Right cardiac atrium (tissue), 5 donors: ENCODE data around the gene ZNF445. TPM values are rescaled to one million over a fixed set of nuclear protein-coding genes. Genes with fewer than 3 reads are reported as not detected.

Experiments used
- ATAC-seq, 2 donors: fragments of 200-7000 bp; cut with Tn5 transposase; one replicate each; pipeline versions ENCODE4 v1.8.0 to v1.9.1; 2020; ENCODE audit warnings: moderate library complexity in 2 of 2, mild to moderate bottlenecking in 1 of 2
- DNase-seq, 3 donors: peaks; one replicate each; pipeline ENCODE4 v3.0.0-alpha.2; 2020
- H3K27ac ChIP-seq: one replicate; pipeline ENCODE4 v1.5.1; 2013; ENCODE audit warnings: mild to moderate bottlenecking, low read length, control low read depth, moderate library complexity
- H3K27me3 ChIP-seq: one replicate; pipeline ENCODE4 v1.6.1; 2013; ENCODE audit not compliant: control insufficient read depth, insufficient read depth
- H3K4me1 ChIP-seq: one replicate; pipeline ENCODE4 v1.6.1; 2013; ENCODE audit warnings: low read length; ENCODE audit not compliant: control insufficient read depth, insufficient read depth
- H3K4me3 ChIP-seq: one replicate; pipeline ENCODE4 v1.5.1; 2013; ENCODE audit warnings: low read length, control low read depth
- H3K9me3 ChIP-seq: one replicate; pipeline ENCODE4 v1.6.1; 2013; ENCODE audit warnings: low read length; ENCODE audit not compliant: control insufficient read depth
- WGBS: extraction: QIAGEN DNeasy Blood & Tissue Kit; methylation state at CpG from one replicate; pipeline ENCODE4 v1.1.7; 2013; 5-methylcytosine and 5-hydroxymethylcytosine counted together
- intact Hi-C, 4 donors: fragments of 100-400 bp; cut with DNase I; formaldehyde crosslinking; loops; one replicate each; pipeline versions ENCODE4 v1.11.0 to v1.14.0; 2022 to 2023
- polyA plus RNA-seq: library from polyadenylated mRNA; stranded (reverse); fragments of 200-250 nt; gene quantifications from one replicate; pipeline ENCODE4 v1.2.3, GENCODE V29; 2013
- total RNA-seq, 4 donors: library from RNA; stranded (reverse); fragmentation: NEBNext Ultra II Directional; extraction: Animal tissue kit (Norgen Biotek cat#: 25700); gene quantifications; one replicate each; pipeline ENCODE4 v1.2.1, GENCODE V29; 2021
- donor health status: healthy with polysubstance abuse.
- donor health status: DM: no; HTN: yes; CAD: no.
- donor health status: DM: no; HTN: no; CAD: no.
- donor health status: DM: no; HTN: yes; CAD: no; lungs with severe emphysema.
- donor health status: DM: yes; HTN: yes; CAD: no.

Gene ZNF445
- total and polyA plus RNA-seq, 5 donors = 5.7 to 15.6 (median 14.5) TPM

GRCh38 chr3:44434834-44435510 is 42.5 kb downstream of the ZNF445 start:
- DNase-seq (no peak), ATAC-seq (no peak)
- intact Hi-C loops = no loop called here
- 84% methylated on average over 5 of the region's 5 CpGs for WGBS
- H3K9me3 ChIP-seq = no peaks in the 10 kb centered on the region
- H3K27me3 ChIP-seq = no peaks in the 10 kb centered on the region
- H3K27ac ChIP-seq = no peak overlapping the region
- H3K4me1 ChIP-seq = peaks cover 13% of the 10 kb centered on the region
- no peak overlapping the region for H3K4me3 ChIP-seq

DNA sequence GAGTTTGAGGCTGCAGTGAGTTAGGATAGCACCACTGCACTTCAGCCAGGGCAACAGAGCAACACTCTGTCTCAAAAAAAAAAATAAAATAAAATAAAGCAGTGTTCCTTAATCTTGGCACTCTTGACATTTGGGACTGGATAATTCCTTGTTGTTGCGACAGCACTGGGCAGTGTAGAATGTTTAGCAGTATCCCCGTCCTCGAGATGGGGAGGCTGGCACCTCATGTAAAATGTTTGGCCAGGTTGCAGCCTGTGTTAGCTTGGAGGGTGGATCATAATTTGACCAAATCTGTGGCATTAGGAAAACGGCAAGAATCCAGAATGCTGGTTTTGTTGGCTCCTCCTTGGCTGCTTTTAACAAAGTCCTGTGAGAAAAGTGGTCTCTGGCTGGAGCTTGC is 47.0 kb downstream of the ZNF445 start:
- Histone ChIP-seq H3K4me1 (peaks cover 3% of the 10 kb centered on the region), H3K9me3 (no peaks in the 10 kb centered on the region), H3K4me3 (no peak overlapping the region), H3K27me3 (no peaks in the 10 kb centered on the region), H3K27ac (peak overlapping the region; percentile 79)
- ATAC-seq = peak; percentile 38 to 62
- DNase-seq = peak in 1 of 3 donors; percentile 55
- intact Hi-C loops = no loop called here
- WGBS = 56% methylated on average over 4 of the region's 4 CpGs

DNA sequence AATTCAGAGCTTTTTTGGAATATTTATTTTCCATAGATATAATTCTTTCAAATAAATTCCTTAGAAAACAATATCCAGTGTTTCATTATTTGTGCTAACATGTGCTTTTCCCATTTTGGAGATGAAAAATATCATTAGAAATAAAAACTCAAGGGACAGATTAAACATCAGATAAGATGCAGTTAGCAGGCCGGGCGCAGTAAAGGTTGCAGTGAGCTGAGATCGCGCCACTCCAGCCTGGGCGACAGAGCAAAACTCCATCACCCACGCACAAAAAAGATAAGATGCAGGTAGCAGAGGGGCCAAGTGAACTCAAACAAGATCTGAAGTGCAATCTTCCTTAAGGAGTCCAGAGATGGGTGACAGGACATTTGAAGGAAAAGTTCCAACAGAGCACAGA is 48.0 kb downstream of the ZNF445 start:
- no peak for DNase-seq

DNA sequence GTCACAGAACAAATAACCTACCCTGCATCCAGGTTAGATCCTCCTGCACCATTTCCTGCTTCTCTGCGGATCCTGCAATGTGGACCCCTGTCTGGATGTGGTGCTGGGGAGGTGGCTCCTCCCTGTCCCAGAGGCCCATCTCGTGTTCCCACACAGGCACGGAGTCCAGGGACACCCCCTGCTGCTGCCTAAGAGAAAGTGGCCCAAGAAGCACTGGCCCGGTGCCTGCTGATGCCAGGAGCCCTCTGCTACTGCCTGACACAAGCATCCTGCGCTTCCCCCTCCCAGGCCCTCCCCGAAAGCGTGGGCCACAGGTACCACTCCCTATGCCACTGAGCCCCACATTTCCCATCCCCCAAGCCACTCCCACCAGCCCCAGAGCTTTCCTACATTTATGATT is 48.6 kb downstream of the ZNF445 start:
- intact Hi-C loops = no loop called here
- 76% methylated on average over 7 of the region's 7 CpGs for WGBS
- peak in 1 of 3 donors; percentile 50 for DNase-seq
- Histone ChIP-seq H3K27me3 (no peaks in the 10 kb centered on the region), H3K4me1 (peaks cover 3% of the 10 kb centered on the region), H3K9me3 (no peaks in the 10 kb centered on the region), H3K27ac (no peak overlapping the region), H3K4me3 (no peak overlapping the region)
- no peak for ATAC-seq

More for the DNA sequence above, 48.0 kb downstream of the ZNF445 start:
- H3K4me3 ChIP-seq = no peak overlapping the region
- H3K27ac ChIP-seq = no peak overlapping the region
- H3K27me3 ChIP-seq = no peaks in the 10 kb centered on the region
- 74% methylated on average over 6 of the region's 6 CpGs for WGBS
- no peak for ATAC-seq
- intact Hi-C loops = no loop called here
- H3K4me1 ChIP-seq = peaks cover 3% of the 10 kb centered on the region
- no peaks in the 10 kb centered on the region for H3K9me3 ChIP-seq

- Histone ChIP-seq H3K4me3 (no peak overlapping the region), H3K9me3 (no peaks in the 10 kb centered on the region), H3K27me3 (no peaks in the 10 kb centered on the region), H3K27ac (no peak overlapping the region), H3K4me1 (peaks cover 3% of the 10 kb centered on the region)
- DNase-seq = no peak
- intact Hi-C loops = no loop called here
- no peak for ATAC-seq
- WGBS = 84% methylated on average over 3 of the region's 3 CpGs
Measured at GRCh38 chr3:44427683-44428082, 49.8 kb downstream of the ZNF445 start.

DNA sequence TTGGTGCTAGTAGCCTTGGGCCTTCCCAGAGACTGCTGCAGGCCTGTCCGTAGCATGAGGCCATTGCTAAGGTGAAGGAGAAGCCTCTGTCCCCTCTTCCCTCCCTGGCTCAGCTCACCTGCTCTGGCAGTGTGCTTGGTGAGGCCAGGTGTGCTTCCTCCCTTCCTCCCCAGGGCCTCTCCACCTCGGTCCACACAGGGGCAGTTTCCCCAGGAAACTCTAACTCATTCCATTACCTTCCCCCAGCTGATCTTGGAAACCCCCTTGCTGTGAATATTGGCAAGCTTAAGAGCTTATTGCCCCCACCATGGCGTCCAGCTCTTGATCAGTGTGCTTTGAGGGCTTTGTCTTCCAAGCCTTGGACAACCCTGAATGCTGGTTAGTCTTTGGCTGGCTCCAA is 52.7 kb downstream of the ZNF445 start:
- H3K27me3 ChIP-seq = no peaks in the 10 kb centered on the region
- no peaks in the 10 kb centered on the region for H3K9me3 ChIP-seq
- intact Hi-C loops = no loop called here
- 67% methylated on average over 3 of the region's 3 CpGs for WGBS
- DNase-seq = no peak
- no peak overlapping the region for H3K4me3 ChIP-seq
- ATAC-seq = peak in 1 of 2 donors; percentile 24
- no peaks in the 10 kb centered on the region for H3K4me1 ChIP-seq
- H3K27ac ChIP-seq = no peak overlapping the region

DNA sequence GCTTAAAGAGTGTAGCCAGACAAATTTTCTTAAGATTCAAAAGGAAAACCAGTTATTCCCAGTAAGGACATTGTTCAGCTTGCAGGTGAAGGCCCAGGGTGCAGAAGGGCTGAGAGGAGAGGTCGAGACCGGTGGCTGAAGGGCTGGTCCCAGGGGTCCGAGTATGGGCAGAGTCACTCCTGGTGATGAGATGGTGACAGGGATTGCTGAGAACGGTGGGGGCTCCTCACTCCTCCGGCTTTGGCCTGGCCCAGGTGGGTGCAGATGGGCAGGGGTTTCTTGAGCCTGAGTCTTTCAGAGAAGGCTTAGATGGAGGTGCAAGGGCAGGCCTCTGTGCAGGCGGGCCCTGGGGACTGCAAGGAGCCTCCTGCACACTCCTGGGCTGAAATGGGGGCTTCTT is 56.2 kb downstream of the ZNF445 start:
- ATAC-seq (no peak), DNase-seq (no peak)
- Histone ChIP-seq H3K4me3 (no peak overlapping the region), H3K9me3 (no peaks in the 10 kb centered on the region), H3K4me1 (no peaks in the 10 kb centered on the region), H3K27me3 (no peaks in the 10 kb centered on the region), H3K27ac (no peak overlapping the region)
- intact Hi-C loops = no loop called here
- WGBS = 88% methylated on average over 6 of the region's 6 CpGs

GRCh38 chr3:44420676-44421075 is 56.8 kb downstream of the ZNF445 start:
- DNase-seq = no peak
- no peaks in the 10 kb centered on the region for H3K4me1 ChIP-seq
- ATAC-seq = no peak
- WGBS = 95% methylated on average over 1 of the region's 1 CpG
- no peak overlapping the region for H3K4me3 ChIP-seq
- intact Hi-C loops = no loop called here
- no peaks in the 10 kb centered on the region for H3K9me3 ChIP-seq
- H3K27me3 ChIP-seq = no peaks in the 10 kb centered on the region
- no peak overlapping the region for H3K27ac ChIP-seq

DNA sequence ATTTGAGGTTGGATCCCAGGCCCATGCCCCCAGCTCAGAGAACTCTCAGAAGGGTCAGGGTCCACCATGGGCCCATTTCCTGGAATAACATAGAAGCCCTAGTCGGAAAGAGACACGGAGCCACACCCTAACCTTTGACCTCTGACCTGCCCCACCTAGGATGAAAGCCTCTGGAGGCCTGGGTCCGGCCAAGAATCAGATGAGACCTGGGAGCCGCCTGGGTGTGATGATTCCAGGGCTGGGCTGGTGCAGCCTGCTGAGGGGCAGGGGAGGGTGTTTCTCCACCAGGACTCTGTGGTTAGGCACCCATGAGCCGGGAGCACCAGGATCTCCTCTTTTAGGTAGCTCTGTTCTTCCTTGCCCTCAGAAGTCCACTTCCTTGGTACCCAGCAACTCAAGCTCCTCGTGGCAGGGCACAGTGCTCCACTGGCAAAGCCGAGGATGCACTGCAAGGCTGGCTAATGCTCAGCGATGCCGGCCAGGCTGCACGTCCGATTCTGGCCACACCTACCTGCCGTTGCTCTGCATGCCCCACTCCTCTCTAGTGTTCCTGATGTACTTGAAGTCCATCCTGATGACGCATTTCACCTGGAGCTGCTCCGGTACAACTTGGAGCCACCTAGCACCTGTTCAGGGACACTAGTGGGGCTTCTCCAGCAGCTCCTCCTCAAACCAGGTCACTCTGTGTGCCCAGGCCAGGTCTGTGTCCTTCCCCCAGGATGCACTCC is 57.4 kb downstream of the ZNF445 start:
- Histone ChIP-seq H3K4me3 (no peak overlapping the region), H3K27me3 (no peaks in the 10 kb centered on the region), H3K27ac (no peak overlapping the region), H3K4me1 (no peaks in the 10 kb centered on the region), H3K9me3 (no peaks in the 10 kb centered on the region)
- intact Hi-C loops = no loop called here
- ATAC-seq (no peak), DNase-seq (no peak)
- 88% methylated on average over 14 of the region's 14 CpGs for WGBS

DNA sequence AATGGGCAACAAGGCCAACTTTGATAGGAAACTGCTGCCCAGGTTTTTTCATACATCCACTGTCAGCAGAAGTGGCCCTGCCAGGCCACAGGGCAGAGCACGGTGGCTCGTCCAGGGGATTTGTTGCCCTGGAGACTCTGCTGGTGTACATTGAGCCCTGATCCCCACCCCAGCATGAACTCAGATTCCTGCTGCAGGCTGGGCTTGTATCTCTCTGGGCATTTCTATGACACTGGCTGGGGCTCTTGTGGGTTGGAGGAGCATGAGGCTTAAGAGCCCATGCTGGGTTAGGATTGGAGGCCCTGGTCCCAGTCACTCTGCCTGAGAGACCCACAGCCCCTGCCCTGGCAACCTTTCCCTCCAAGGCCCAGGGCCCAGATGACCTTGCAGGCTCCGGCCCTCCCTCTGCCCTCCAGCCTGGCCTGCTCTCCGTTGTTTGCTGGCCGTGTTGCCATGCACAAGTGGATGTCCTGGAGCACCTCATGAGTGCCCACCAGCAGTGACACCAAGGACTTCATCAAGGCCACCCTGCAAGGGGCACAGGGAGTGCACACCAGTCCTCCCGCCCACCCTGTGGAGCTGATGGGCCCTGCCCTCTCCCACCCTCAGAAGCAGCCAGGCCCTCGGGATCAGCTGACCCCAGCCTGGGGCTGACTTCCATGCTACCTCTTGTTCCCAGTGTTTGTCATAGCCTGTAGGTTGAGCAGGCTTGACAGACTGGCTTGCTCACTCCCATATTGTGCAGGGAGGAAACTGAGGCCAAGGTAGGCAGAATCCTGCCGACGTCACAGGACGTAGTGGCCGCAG is 58.2 kb downstream of the ZNF445 start:
- intact Hi-C loops = no loop called here

GRCh38 chr3:44418549-44418948 is 58.9 kb downstream of the ZNF445 start:
- no peaks in the 10 kb centered on the region for H3K9me3 ChIP-seq
- 77% methylated on average over 2 of the region's 2 CpGs for WGBS
- ATAC-seq (no peak), DNase-seq (no peak)
- H3K4me1 ChIP-seq = no peaks in the 10 kb centered on the region
- no peak overlapping the region for H3K4me3 ChIP-seq
- H3K27ac ChIP-seq = no peak overlapping the region
- no peaks in the 10 kb centered on the region for H3K27me3 ChIP-seq
- intact Hi-C loops = no loop called here

More for the DNA sequence above, 58.2 kb downstream of the ZNF445 start:
- H3K9me3 ChIP-seq = no peaks in the 10 kb centered on the region
- ATAC-seq (no peak), DNase-seq (no peak)
- H3K27me3 ChIP-seq = no peaks in the 10 kb centered on the region
- H3K4me1 ChIP-seq = no peaks in the 10 kb centered on the region
- WGBS = 77% methylated on average over 11 of the region's 11 CpGs
- H3K4me3 ChIP-seq = no peak overlapping the region
- H3K27ac ChIP-seq = no peak overlapping the region
